HepG2 (cell line): ENCODE measurements around the gene NEK11. TPM values are rescaled to one million over a fixed set of nuclear protein-coding genes. Genes with fewer than 3 reads are reported as not detected.

Experiments
- ATAC-seq: fragments of 200-7000 bp; cut with Tn5 transposase; 3 replicates; pipeline ENCODE4 v1.9.1; 2020; ENCODE audit warnings: mild to moderate bottlenecking, moderate library complexity
- BruUV-seq: library from RNA; stranded (reverse); fragments of 400-500 nt; replicated peaks from 2 replicates; lab custom pipeline; 2021; lab: Mats Ljungman, UMichigan
- CTCF ChIA-PET: fragments of 300-600 bp; formaldehyde crosslinking; extraction: SDS; loops from one replicate; lab custom pipeline; 2021; ENCODE audit warnings: low total read pairs, inconsistent platforms, low intra/inter-chr PET ratio; lab: Yijun Ruan, JAX
- POLR2A ChIA-PET: fragments of 350-600 bp; sonication (Branson Sonifier 250); formaldehyde crosslinking; loops from one replicate; lab custom pipeline; 2020; ENCODE audit warnings: antibody characterized with exemption, inconsistent platforms; lab: Yijun Ruan, JAX
- DNase-seq: peaks from one replicate; pipeline ENCODE4 v3.0.0-alpha.2; 2015; ENCODE audit warnings: low spot score
- FAIRE-seq: peaks from 3 replicates; lab custom pipeline; 2011; peaks lifted over from hg19 to GRCh38; lab: Jason Lieb, UNC
- H2AFZ ChIP-seq: one replicate; pipeline ENCODE4 v1.6.1; 2011; ENCODE audit warnings: low read length, inconsistent platforms
- H3K27ac ChIP-seq: fragments of 300-600 bp; 3 replicates; pipeline ENCODE4 v1.8.0; 2011; ENCODE audit warnings: mixed run types, mild to moderate bottlenecking, mixed read lengths, low read length, inconsistent platforms; ENCODE audit not compliant: insufficient read depth; ENCODE audit errors: extremely low read length
- H3K27me3 ChIP-seq, 2 experiments: fragments of 200-600 bp in 1 of 2; 2 replicates in 1 of 2; 3 replicates in 1 of 2; pipeline versions ENCODE4 v1.6.0 to v1.8.0; 2011; ENCODE audit warnings: low read length in 2 of 2, mild to moderate bottlenecking in 2 of 2, moderate library complexity in 2 of 2, inconsistent platforms in 1 of 2; ENCODE audit not compliant: insufficient read depth in 2 of 2, control insufficient read depth in 1 of 2
- H3K36me3 ChIP-seq, 2 experiments: fragments of 200-600 bp in 1 of 2; replicated peaks in 1 of 2; 2 replicates in 1 of 2; 3 replicates in 1 of 2; pipeline versions ENCODE4 v1.5.1 to v1.8.0; 2011; ENCODE audit warnings: low read length in 2 of 2, inconsistent platforms in 1 of 2; ENCODE audit not compliant: insufficient read depth in 2 of 2, control insufficient read depth in 1 of 2
- H3K4me1 ChIP-seq: 2 replicates; pipeline ENCODE4 v1.5.1; 2012; ENCODE audit warnings: low read length, inconsistent platforms; ENCODE audit not compliant: insufficient read depth
- H3K4me2 ChIP-seq: 2 replicates; pipeline ENCODE4 v1.6.0; 2011; ENCODE audit warnings: low read depth, low read length, inconsistent platforms
- H3K4me3 ChIP-seq, 3 experiments: fragments of 200-600 bp in 1 of 3; sonication (generic), shearing (Covaris generic) in 1 of 3; replicated peaks in 1 of 3; 2 replicates each; pipeline ENCODE4 v1.5.1; 2011 to 2016; ENCODE audit warnings: low read length in 3 of 3, inconsistent platforms in 2 of 3, low read depth in 2 of 3, mild to moderate bottlenecking in 2 of 3, control low read depth in 1 of 3, mixed read lengths in 1 of 3; ENCODE audit not compliant: insufficient read depth in 1 of 3
- H3K79me2 ChIP-seq: one replicate; pipeline ENCODE4 v1.6.1; 2011; ENCODE audit warnings: low read length, inconsistent platforms; ENCODE audit not compliant: insufficient read depth
- H3K9ac ChIP-seq: 2 replicates; pipeline ENCODE4 v1.6.0; 2011; ENCODE audit warnings: mild to moderate bottlenecking, low read depth, low read length, inconsistent platforms; ENCODE audit not compliant: insufficient read depth
- H3K9me3 ChIP-seq: 2 replicates; pipeline ENCODE4 v1.5.1; 2012; ENCODE audit warnings: mild to moderate bottlenecking, low read length
- H4K20me1 ChIP-seq: 2 replicates; pipeline ENCODE4 v1.6.0; 2011; ENCODE audit warnings: inconsistent platforms, mild to moderate bottlenecking, low read length, moderate library complexity; ENCODE audit not compliant: insufficient read depth
- ARID2 ChIP-seq: sonication (generic); formaldehyde crosslinking; IDR thresholded peaks from 2 replicates; pipeline ENCODE4 v1.8.1; 2022; ENCODE audit warnings: mild to moderate bottlenecking, missing genetic modification reagents, borderline replicate concordance
- CBX5 ChIP-seq: sonication (generic); formaldehyde crosslinking; IDR thresholded peaks from 2 replicates; pipeline ENCODE4 v1.4.0; 2020; ENCODE audit warnings: missing genetic modification reagents, borderline replicate concordance
- CENPT ChIP-seq: sonication (generic); formaldehyde crosslinking; IDR thresholded peaks from 2 replicates; pipeline ENCODE4 v1.8.0; 2022; ENCODE audit warnings: low read depth, mild to moderate bottlenecking, moderate library complexity, missing genetic modification reagents
- FOSL2 ChIP-seq: sonication (generic); formaldehyde crosslinking; IDR thresholded peaks from 2 replicates; pipeline ENCODE4 v1.4.0; 2020; ENCODE audit warnings: missing genetic modification reagents
- HDAC1 ChIP-seq: sonication (generic); formaldehyde crosslinking; IDR thresholded peaks from 2 replicates; pipeline ENCODE4 v1.5.1; 2020; ENCODE audit warnings: mild to moderate bottlenecking, missing genetic modification reagents
- NFE2L2 ChIP-seq: fragments of 150-350 bp; IDR thresholded peaks from 2 replicates; pipeline ENCODE4 v1.6.1; 2014; ENCODE audit warnings: low read length
- NPAS2 ChIP-seq: sonication (generic); formaldehyde crosslinking; IDR thresholded peaks from 2 replicates; pipeline ENCODE4 v1.8.0; 2022; ENCODE audit warnings: mild to moderate bottlenecking, missing genetic modification reagents, borderline replicate concordance
- NR2F1 ChIP-seq, 2 experiments: fragments of 450-650 bp in 1 of 2; formaldehyde crosslinking in 1 of 2; IDR thresholded peaks; 2 replicates each; pipeline versions ENCODE4 v1.5.0 to v1.6.1; 2016 to 2020; ENCODE audit warnings: mild to moderate bottlenecking in 1 of 2, missing compliant biosample characterization in 1 of 2, missing genetic modification reagents in 1 of 2, moderate library complexity in 1 of 2
- PHF20 ChIP-seq: sonication (generic); formaldehyde crosslinking; IDR thresholded peaks from 2 replicates; pipeline ENCODE4 v1.5.0; 2020; ENCODE audit warnings: mild to moderate bottlenecking, missing genetic modification reagents
- RFX5 ChIP-seq: IDR thresholded peaks from 2 replicates; pipeline ENCODE4 v1.6.1; 2011; ENCODE audit warnings: low read depth, low read length, improper control_type of control experiment
- SALL2 ChIP-seq: sonication (generic); formaldehyde crosslinking; IDR thresholded peaks from 2 replicates; pipeline ENCODE4 v1.8.1; 2023; ENCODE audit warnings: mild to moderate bottlenecking, missing genetic modification reagents, inconsistent platforms
- SPEN ChIP-seq: sonication (generic); formaldehyde crosslinking; IDR thresholded peaks from 2 replicates; pipeline ENCODE4 v1.5.1; 2020; ENCODE audit warnings: low read depth, mild to moderate bottlenecking, missing genetic modification reagents
- ZNF230 ChIP-seq: sonication (generic); formaldehyde crosslinking; IDR thresholded peaks from 2 replicates; pipeline ENCODE4 v1.4.0; 2020; ENCODE audit warnings: mild to moderate bottlenecking, missing genetic modification reagents
- ZNF510 ChIP-seq: sonication (generic); formaldehyde crosslinking; IDR thresholded peaks from 2 replicates; pipeline ENCODE4 v1.4.0; 2020; ENCODE audit warnings: low read depth, mild to moderate bottlenecking, missing genetic modification reagents
- WGBS: methylation state at CpG from one replicate; pipeline ENCODE4 v1.1.6; 2017; ENCODE audit warnings: low lambda C conversion rate; 5-methylcytosine and 5-hydroxymethylcytosine counted together
- in situ Hi-C: cut with HindIII; loops from 2 replicates; pipeline ENCODE4 v1.10.0; 2017; ENCODE audit warnings: low pct_unique_long_range_greater_than_20kb; ENCODE audit not compliant: extremely low pct_ligation_motif_present
- intact Hi-C: fragments of 100-400 bp; cut with micrococcal nuclease; formaldehyde crosslinking; loops from one replicate; pipeline ENCODE4 v1.10.0; 2022; ENCODE audit not compliant: unreplicated experiment
- polyA plus RNA-seq, 8 experiments: library from polyadenylated mRNA; depleted of rRNA in 3 of 8; stranded (reverse) in 7 of 8; unstranded in 1 of 8; fragments of >200 nt; fragmentation: Illumina TruSeq in 4 of 8; extraction: Trizol in 4 of 8; gene quantifications; 2 replicates each; pipeline versions ENCODE4 v1.2.1 to v1.2.3, GENCODE V29; 2011 to 2016; ENCODE audit warnings: low read depth in 4 of 8, missing spikeins in 1 of 8, mixed read lengths in 1 of 8; ENCODE audit not compliant: insufficient read depth in 1 of 8
- total RNA-seq, 5 experiments: library from RNA; depleted of rRNA; stranded (reverse); fragments of >200 nt; fragmentation: Illumina TruSeq; extraction: Trizol; gene quantifications; 2 replicates each; pipeline ENCODE4 v1.2.3, GENCODE V29; 2016; ENCODE audit warnings: low read depth in 1 of 5
- TF ChIP-seq, protein P1 (sequence below): sonication (generic); formaldehyde crosslinking; IDR thresholded peaks from 2 replicates; pipeline ENCODE4 v1.4.0; 2020; ENCODE audit warnings: mild to moderate bottlenecking, missing genetic modification reagents
- TF ChIP-seq, protein P2 (sequence below): sonication (generic); formaldehyde crosslinking; IDR thresholded peaks from 2 replicates; pipeline ENCODE4 v1.5.0; 2020; ENCODE audit warnings: mild to moderate bottlenecking, missing genetic modification reagents, borderline replicate concordance
- TF ChIP-seq, protein P3 (sequence below): IDR thresholded peaks from 2 replicates; pipeline ENCODE4 v1.6.1; 2016; ENCODE audit warnings: missing genetic modification reagents, missing compliant biosample characterization

Gene NEK11
- total and polyA plus RNA-seq, 2 of the 13 experiments (the other 11 are each of a cell fraction or from before 2014, with no cell fraction given), result 0.95 to 2.2 TPM

DNA sequence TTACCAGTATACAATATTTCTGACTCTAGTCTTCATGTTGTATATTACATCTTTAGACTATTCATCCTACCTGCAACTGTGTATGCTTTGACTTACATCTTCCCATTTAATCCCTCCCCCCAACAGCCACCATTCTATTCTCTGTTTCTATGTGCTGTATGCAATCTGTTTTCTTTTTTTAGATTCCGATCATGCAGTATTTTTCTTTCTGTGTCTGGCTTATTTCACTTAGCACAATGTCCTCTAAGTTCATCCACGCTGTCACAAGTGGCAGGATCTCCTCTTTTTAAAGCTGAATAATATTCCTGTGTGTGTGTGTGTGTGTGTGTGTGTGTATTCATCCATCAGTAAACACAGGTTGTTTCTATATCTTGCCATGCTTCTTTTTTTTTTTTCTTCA lies 288.5 kb downstream of the NEK11 start:
- no peak overlapping the region for H3K9ac ChIP-seq
- H3K27ac ChIP-seq, result no peak overlapping the region
- TF ChIP-seq ARID2 (CRISPR knock-in tag) (no peak), ZNF230 (CRISPR knock-in tag) (no peak), SALL2 (no peak), FOSL2 (no peak), NFE2L2 (no peak), RFX5 (no peak), CENPT (CRISPR knock-in tag) (no peak), NR2F1 (CRISPR knock-in tag; IDR thresholded peaks at IDR 0.05) (no peak), SPEN (CRISPR knock-in tag) (no peak), HDAC1 (CRISPR knock-in tag) (no peak), CBX5 (CRISPR knock-in tag) (no peak), NPAS2 (CRISPR knock-in tag) (no peak), ZNF510 (CRISPR knock-in tag) (no peak), PHF20 (CRISPR knock-in tag) (no peak)
- TF ChIP-seq, protein P1, sequence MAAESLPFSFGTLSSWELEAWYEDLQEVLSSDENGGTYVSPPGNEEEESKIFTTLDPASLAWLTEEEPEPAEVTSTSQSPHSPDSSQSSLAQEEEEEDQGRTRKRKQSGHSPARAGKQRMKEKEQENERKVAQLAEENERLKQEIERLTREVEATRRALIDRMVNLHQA, result no peak
- TF ChIP-seq, protein P2, sequence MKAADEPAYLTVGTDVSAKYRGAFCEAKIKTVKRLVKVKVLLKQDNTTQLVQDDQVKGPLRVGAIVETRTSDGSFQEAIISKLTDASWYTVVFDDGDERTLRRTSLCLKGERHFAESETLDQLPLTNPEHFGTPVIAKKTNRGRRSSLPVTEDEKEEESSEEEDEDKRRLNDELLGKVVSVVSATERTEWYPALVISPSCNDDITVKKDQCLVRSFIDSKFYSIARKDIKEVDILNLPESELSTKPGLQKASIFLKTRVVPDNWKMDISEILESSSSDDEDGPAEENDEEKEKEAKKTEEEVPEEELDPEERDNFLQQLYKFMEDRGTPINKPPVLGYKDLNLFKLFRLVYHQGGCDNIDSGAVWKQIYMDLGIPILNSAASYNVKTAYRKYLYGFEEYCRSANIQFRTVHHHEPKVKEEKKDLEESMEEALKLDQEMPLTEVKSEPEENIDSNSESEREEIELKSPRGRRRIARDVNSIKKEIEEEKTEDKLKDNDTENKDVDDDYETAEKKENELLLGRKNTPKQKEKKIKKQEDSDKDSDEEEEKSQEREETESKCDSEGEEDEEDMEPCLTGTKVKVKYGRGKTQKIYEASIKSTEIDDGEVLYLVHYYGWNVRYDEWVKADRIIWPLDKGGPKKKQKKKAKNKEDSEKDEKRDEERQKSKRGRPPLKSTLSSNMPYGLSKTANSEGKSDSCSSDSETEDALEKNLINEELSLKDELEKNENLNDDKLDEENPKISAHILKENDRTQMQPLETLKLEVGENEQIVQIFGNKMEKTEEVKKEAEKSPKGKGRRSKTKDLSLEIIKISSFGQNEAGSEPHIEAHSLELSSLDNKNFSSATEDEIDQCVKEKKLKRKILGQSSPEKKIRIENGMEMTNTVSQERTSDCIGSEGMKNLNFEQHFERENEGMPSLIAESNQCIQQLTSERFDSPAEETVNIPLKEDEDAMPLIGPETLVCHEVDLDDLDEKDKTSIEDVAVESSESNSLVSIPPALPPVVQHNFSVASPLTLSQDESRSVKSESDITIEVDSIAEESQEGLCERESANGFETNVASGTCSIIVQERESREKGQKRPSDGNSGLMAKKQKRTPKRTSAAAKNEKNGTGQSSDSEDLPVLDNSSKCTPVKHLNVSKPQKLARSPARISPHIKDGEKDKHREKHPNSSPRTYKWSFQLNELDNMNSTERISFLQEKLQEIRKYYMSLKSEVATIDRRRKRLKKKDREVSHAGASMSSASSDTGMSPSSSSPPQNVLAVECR (CRISPR knock-in tag), result no peak
- TF ChIP-seq, protein P3, sequence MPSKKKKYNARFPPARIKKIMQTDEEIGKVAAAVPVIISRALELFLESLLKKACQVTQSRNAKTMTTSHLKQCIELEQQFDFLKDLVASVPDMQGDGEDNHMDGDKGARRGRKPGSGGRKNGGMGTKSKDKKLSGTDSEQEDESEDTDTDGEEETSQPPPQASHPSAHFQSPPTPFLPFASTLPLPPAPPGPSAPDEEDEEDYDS (CRISPR knock-in tag), result no peak
- DNase-seq (no peak), FAIRE-seq (no peak), ATAC-seq (no peak)
- WGBS, result 0% methylated on average over 2 of the region's 2 CpGs
- H3K79me2 ChIP-seq, result no peaks in the 10 kb centered on the region
- in situ Hi-C loops, result no loop called here
- no peaks in the 10 kb centered on the region for H3K27me3 ChIP-seq
- no peaks in the 10 kb centered on the region for H3K36me3 ChIP-seq
- no peak overlapping the region for H3K4me3 ChIP-seq
- H3K4me1 ChIP-seq, result no peaks in the 10 kb centered on the region
- H3K4me2 ChIP-seq, result no peak overlapping the region
- CTCF ChIA-PET, result no interaction called here
- no peaks in the 10 kb centered on the region for H4K20me1 ChIP-seq
- intact Hi-C loops, result no loop called here
- no peak overlapping the region for H2AFZ ChIP-seq
- POLR2A ChIA-PET, result no interaction called here
- H3K9me3 ChIP-seq, result no peaks in the 10 kb centered on the region
- BruUV-seq, result no TSS peak
